HL-60 (cell line): ENCODE results near the gene ZNF473.

Experiments
- CTCF ChIP-seq: IDR thresholded peaks from one replicate; pipeline ENCODE4 v1.5.1; 2011; ENCODE audit warnings: low read length, control low read depth, inconsistent platforms; ENCODE audit not compliant: insufficient read depth
- POLR2AphosphoS5 ChIP-seq: IDR thresholded peaks from 2 replicates; pipeline ENCODE4 v1.6.1; 2012; ENCODE audit warnings: low read depth
- REST ChIP-seq: IDR thresholded peaks from 2 replicates; pipeline ENCODE4 v1.6.1; 2012; ENCODE audit warnings: low read depth; ENCODE audit not compliant: insufficient replicate concordance
- SPI1 ChIP-seq: IDR thresholded peaks from 2 replicates; pipeline ENCODE4 v1.6.1; 2012; ENCODE audit warnings: low read depth, mild to moderate bottlenecking, borderline replicate concordance

DNA sequence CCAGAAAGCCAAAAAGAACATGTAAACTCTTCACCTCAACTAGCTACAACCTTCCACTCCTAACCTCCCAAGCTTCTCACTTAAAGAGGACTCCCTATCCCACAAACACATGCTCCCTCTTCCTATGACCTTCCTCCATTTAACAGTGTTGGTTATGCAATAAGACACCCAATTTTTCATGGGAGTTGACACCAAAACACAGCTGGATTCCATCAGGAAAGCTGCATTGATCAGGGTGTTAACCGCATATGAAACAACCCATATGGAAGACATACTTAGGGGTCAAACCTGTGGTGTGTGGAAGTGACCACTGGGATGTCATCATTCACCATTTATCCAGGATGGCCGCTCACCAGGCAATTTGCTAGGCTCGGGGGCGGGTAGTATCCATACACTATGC, 21.9 kb downstream of the ZNF473 start:
- TF ChIP-seq POLR2AphosphoS5 (no peak), CTCF (no peak), SPI1 (no peak), REST (no peak)
